GM19438 (cell line): Measurements from ENCODE around the gene MRPL40.

Source experiments
- ATAC-seq: cut with Tn5 transposase; IDR thresholded peaks from one replicate; pipeline ENCODE4 v1.9.1; 2021; ENCODE audit warnings: low read depth; ENCODE audit not compliant: unreplicated experiment

Gene MRPL40

GRCh38 chr22:19478901-19479354 is 46.6 kb downstream of the MRPL40 start, which contains the start of gene UFD1:
Gene UFD1 (minus strand): TSS chr22:19479193. CDS start chr22:19479085, 108 bp downstream.
- peak; percentile 46 for ATAC-seq

- ATAC-seq: peak; percentile 79
These were observed 47.2 kb downstream of the MRPL40 start, which contains the start of gene CDC45 for GRCh38 chr22:19479355-19480172. Gene CDC45 (plus strand): TSS chr22:19479920. CDS start chr22:19479969, 49 bp downstream.

GRCh38 chr22:19480173-19480568 is 47.8 kb downstream of the MRPL40 start:
- no peak for ATAC-seq

- no peak for ATAC-seq
These were observed 48.4 kb downstream of the MRPL40 start for GRCh38 chr22:19480789-19481188.

GRCh38 chr22:19482297-19482696 is 50.0 kb downstream of the MRPL40 start:
- no peak for ATAC-seq

GRCh38 chr22:19483481-19484244 is 51.3 kb downstream of the MRPL40 start:
- ATAC-seq: no peak
